ENCODE measurements around the gene BAZ1A. TPM values are rescaled to one million over a fixed set of nuclear protein-coding genes. Genes with fewer than 3 reads are reported as not detected.

BAZ1A gene
- total RNA-seq, 1 experiment from 2014 or later: 24.2 TPM

DNA sequence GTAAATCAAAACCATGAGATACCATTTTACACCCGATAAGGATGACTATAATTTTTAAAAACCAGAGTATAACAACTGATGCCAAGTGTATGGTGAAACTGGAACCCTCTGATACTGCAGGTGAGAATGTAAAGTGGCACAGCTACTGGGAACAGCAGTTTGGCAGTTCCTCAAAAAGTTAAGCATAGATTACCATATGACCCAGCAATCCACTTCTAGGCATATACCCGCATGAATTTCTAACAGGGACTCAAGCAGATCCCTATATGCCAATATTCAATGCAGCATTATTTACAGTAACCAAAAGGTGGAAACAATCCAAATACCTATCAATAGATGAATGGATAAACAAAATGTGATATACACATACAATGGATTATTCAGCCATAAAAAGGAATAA, 57.4 kb downstream of the BAZ1A start:
- intact Hi-C loops (cut with micrococcal nuclease): no loop called here
- ATAC-seq (no peak), DNase-seq (ENCODE audit: low read depth, low spot score) (no peak)
- H3K9me3 ChIP-seq (ENCODE audit: control insufficient read depth in 1 of 2, insufficient read depth in 1 of 2, low read depth in 1 of 2, low read length in 2 of 2): no peaks in the 10 kb centered on the region
- H3K36me3 ChIP-seq (ENCODE audit: control insufficient read depth in 1 of 2, insufficient read depth in 2 of 2, low read length in 2 of 2): peaks cover 0 to 8% of the 10 kb centered on the region in 2 experiments; a peak in 1 of 4 replicates
- POLR2A ChIA-PET: no interaction called here
- no peaks in the 10 kb centered on the region for H3K9me2 ChIP-seq (ENCODE audit: insufficient read depth)
- no peak overlapping the region for H3K9ac ChIP-seq (ENCODE audit: low read length)
- no peak overlapping the region for H3K4me3 ChIP-seq (replicated peaks in 1 of 2; ENCODE audit: low read depth in 1 of 2, low read length in 2 of 2)
- no peaks in the 10 kb centered on the region for H3K27me3 ChIP-seq (ENCODE audit: insufficient read depth, low read length)
- no peaks in the 10 kb centered on the region for H3K4me1 ChIP-seq (ENCODE audit: control insufficient read depth in 1 of 2, insufficient read depth in 2 of 2, low read length in 2 of 2)
- no peak overlapping the region for H2AFZ ChIP-seq (ENCODE audit: low read depth, low read length, poor library complexity, severe bottlenecking)
- H3K4me2 ChIP-seq (ENCODE audit: low read length): no peak overlapping the region
- CTCF ChIA-PET: no interaction called here
- H4K20me1 ChIP-seq (ENCODE audit: insufficient read depth): no peaks in the 10 kb centered on the region
- H3K79me2 ChIP-seq (ENCODE audit: insufficient read depth, low read length): peaks cover 17% of the 10 kb centered on the region
- BruUV-seq (replicated peaks): no TSS peak
- TF ChIP-seq YY1 (IDR thresholded peaks at IDR 0.05; ENCODE audit: extremely low read depth, insufficient replicate concordance, low read depth, low read length) (no peak), POLR2AphosphoS5 (IDR thresholded peaks at IDR 0.05; ENCODE audit: low read depth, low read length) (no peak), RAD21 (IDR thresholded peaks at IDR 0.05; ENCODE audit: low read depth) (no peak), CBX3 (IDR thresholded peaks at IDR 0.05; ENCODE audit: low read depth) (no peak), SP1 (IDR thresholded peaks at IDR 0.05; ENCODE audit: low read depth) (no peak), EZH2phosphoT487 (IDR thresholded peaks at IDR 0.05; ENCODE audit: borderline replicate concordance) (no peak), POLR2A (IDR thresholded peaks at IDR 0.05; ENCODE audit: borderline replicate concordance, extremely low read depth, insufficient read depth, insufficient read length) (no peak), CEBPB (IDR thresholded peaks at IDR 0.05; ENCODE audit: low read depth) (no peak), JUND (IDR thresholded peaks at IDR 0.05) (no peak), EZH2 (IDR thresholded peaks at IDR 0.05) (no peak), ZFX (IDR thresholded peaks at IDR 0.05) (no peak), TCF7L2 (IDR thresholded peaks at IDR 0.05; ENCODE audit: borderline replicate concordance, extremely low read depth, insufficient read depth, insufficient read length) (no peak)
- TF ChIP-seq, protein P1, sequence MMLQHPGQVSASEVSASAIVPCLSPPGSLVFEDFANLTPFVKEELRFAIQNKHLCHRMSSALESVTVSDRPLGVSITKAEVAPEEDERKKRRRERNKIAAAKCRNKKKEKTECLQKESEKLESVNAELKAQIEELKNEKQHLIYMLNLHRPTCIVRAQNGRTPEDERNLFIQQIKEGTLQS (IDR thresholded peaks at IDR 0.05): no peak
- TF ChIP-seq, protein P2, sequence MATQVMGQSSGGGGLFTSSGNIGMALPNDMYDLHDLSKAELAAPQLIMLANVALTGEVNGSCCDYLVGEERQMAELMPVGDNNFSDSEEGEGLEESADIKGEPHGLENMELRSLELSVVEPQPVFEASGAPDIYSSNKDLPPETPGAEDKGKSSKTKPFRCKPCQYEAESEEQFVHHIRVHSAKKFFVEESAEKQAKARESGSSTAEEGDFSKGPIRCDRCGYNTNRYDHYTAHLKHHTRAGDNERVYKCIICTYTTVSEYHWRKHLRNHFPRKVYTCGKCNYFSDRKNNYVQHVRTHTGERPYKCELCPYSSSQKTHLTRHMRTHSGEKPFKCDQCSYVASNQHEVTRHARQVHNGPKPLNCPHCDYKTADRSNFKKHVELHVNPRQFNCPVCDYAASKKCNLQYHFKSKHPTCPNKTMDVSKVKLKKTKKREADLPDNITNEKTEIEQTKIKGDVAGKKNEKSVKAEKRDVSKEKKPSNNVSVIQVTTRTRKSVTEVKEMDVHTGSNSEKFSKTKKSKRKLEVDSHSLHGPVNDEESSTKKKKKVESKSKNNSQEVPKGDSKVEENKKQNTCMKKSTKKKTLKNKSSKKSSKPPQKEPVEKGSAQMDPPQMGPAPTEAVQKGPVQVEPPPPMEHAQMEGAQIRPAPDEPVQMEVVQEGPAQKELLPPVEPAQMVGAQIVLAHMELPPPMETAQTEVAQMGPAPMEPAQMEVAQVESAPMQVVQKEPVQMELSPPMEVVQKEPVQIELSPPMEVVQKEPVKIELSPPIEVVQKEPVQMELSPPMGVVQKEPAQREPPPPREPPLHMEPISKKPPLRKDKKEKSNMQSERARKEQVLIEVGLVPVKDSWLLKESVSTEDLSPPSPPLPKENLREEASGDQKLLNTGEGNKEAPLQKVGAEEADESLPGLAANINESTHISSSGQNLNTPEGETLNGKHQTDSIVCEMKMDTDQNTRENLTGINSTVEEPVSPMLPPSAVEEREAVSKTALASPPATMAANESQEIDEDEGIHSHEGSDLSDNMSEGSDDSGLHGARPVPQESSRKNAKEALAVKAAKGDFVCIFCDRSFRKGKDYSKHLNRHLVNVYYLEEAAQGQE (IDR thresholded peaks at IDR 0.05; ENCODE audit: low read depth): no peak
- no peak overlapping the region for H3K27ac ChIP-seq (ENCODE audit: low read depth, low read length)
- RAD21 ChIA-PET (ENCODE audit: low non-redundant PET in 1 of 2, low total read pairs in 2 of 2, uncharacterized antibody in 2 of 2, unreplicated experiment in 2 of 2): no interaction called here

Data from HCT116 (cell line).